Prostate gland (tissue), 2 donors: ENCODE measurements around the gene PLCH2.

Experiments
- POLR2AphosphoS5 ChIP-seq: sonication (generic); formaldehyde crosslinking; IDR thresholded peaks from one replicate; pipeline ENCODE4 v1.6.1; 2017; ENCODE audit warnings: antibody characterized with exemption
- TF ChIP-seq, protein P1 (sequence below), 4 experiments: fragments of 200-600 bp in 2 of 4; fragments of 450-650 bp in 2 of 4; sonication (generic) in 2 of 4; IDR thresholded peaks; 1 replicate in 3 of 4; 2 replicates in 1 of 4; pipeline ENCODE4 v1.5.1; 2016 to 2019; ENCODE audit warnings: antibody characterized with exemption in 4 of 4, mild to moderate bottlenecking in 2 of 4, moderate library complexity in 2 of 4

DNA sequence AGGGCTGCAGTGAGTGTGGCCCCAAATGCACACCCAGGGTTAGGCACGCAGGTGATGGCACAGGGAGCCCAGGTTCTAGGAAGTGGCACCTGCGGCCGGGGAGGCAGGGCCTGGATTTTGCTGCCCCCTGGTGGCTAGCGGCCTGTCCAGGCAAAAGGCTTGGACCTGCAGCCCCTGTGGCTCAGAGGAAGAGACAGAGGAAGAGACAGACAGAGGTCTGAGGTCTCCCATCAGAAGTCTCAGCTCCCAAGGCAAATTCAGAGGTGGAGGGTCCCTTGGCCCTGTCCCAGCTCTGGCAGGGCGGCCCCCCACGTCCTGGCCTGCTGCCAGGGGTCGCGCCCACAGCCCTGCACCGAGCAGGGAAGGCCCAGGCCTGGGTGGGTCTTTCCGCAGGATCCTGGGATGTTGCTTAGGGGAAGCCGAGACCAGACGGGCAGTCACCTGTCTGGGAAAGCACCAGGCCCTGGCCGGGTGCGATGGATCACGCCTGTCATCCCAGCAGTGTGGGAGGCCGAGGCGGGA is 72.0 kb downstream of the PLCH2 start:
- TF ChIP-seq, protein P1, sequence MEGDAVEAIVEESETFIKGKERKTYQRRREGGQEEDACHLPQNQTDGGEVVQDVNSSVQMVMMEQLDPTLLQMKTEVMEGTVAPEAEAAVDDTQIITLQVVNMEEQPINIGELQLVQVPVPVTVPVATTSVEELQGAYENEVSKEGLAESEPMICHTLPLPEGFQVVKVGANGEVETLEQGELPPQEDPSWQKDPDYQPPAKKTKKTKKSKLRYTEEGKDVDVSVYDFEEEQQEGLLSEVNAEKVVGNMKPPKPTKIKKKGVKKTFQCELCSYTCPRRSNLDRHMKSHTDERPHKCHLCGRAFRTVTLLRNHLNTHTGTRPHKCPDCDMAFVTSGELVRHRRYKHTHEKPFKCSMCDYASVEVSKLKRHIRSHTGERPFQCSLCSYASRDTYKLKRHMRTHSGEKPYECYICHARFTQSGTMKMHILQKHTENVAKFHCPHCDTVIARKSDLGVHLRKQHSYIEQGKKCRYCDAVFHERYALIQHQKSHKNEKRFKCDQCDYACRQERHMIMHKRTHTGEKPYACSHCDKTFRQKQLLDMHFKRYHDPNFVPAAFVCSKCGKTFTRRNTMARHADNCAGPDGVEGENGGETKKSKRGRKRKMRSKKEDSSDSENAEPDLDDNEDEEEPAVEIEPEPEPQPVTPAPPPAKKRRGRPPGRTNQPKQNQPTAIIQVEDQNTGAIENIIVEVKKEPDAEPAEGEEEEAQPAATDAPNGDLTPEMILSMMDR (IDR thresholded peaks at IDR 0.05): peak; percentile 97 to 99 (median 98)
- TF ChIP-seq POLR2AphosphoS5: peak; percentile 58
